ENCODE measurements around the gene ADCY3.

Gene ADCY3

GRCh38 chr2:24830786-24831185 lies 89.3 kb downstream of the ADCY3 start:
- Histone ChIP-seq H3K27ac (ENCODE audit: low read depth, low read length) (no peak overlapping the region), H3K9me3 (ENCODE audit: control insufficient read depth, insufficient read depth, low read depth, low read length) (peaks cover 2% of the 10 kb centered on the region; the same call in 1 of the 2 replicates), H3K4me3 (ENCODE audit: low read depth, low read length) (no peak overlapping the region), H3K27me3 (ENCODE audit: control insufficient read depth, insufficient read depth, low read length) (no peaks in the 10 kb centered on the region), H3K36me3 (ENCODE audit: control insufficient read depth, insufficient read depth, low read length) (peaks cover 11% of the 10 kb centered on the region), H3K4me1 (ENCODE audit: control insufficient read depth, insufficient read depth, low read length) (peaks cover 32% of the 10 kb centered on the region), H3K9ac (ENCODE audit: low read length) (no peak overlapping the region)

- Histone ChIP-seq H3K9ac (ENCODE audit: low read length) (no peak overlapping the region), H3K4me1 (ENCODE audit: control insufficient read depth, insufficient read depth, low read length) (peaks cover 35% of the 10 kb centered on the region), H3K36me3 (ENCODE audit: control insufficient read depth, insufficient read depth, low read length) (peaks cover 11% of the 10 kb centered on the region), H3K27ac (ENCODE audit: low read depth, low read length) (no peak overlapping the region), H3K27me3 (ENCODE audit: control insufficient read depth, insufficient read depth, low read length) (no peaks in the 10 kb centered on the region), H3K9me3 (ENCODE audit: control insufficient read depth, insufficient read depth, low read depth, low read length) (peaks cover 2% of the 10 kb centered on the region; the same call in 1 of the 2 replicates), H3K4me3 (ENCODE audit: low read depth, low read length) (no peak overlapping the region)
Observed at GRCh38 chr2:24830351-24830750, 89.7 kb downstream of the ADCY3 start.

- H3K27ac ChIP-seq (ENCODE audit: low read depth, low read length): no peak overlapping the region
- H3K9me3 ChIP-seq (ENCODE audit: control insufficient read depth, insufficient read depth, low read depth, low read length): no peaks in the 10 kb centered on the region
- peaks cover 31% of the 10 kb centered on the region for H3K4me1 ChIP-seq (ENCODE audit: control insufficient read depth, insufficient read depth, low read length)
- H3K9ac ChIP-seq (ENCODE audit: low read length): no peak overlapping the region
- H3K36me3 ChIP-seq (ENCODE audit: control insufficient read depth, insufficient read depth, low read length): peaks cover 15% of the 10 kb centered on the region
- H3K4me3 ChIP-seq (ENCODE audit: low read depth, low read length): no peak overlapping the region
- no peaks in the 10 kb centered on the region for H3K27me3 ChIP-seq (ENCODE audit: control insufficient read depth, insufficient read depth, low read length)
Observed at GRCh38 chr2:24828238-24828996, 91.6 kb downstream of the ADCY3 start.

GRCh38 chr2:24827321-24828237 lies 92.5 kb downstream of the ADCY3 start:
- H3K9ac ChIP-seq (ENCODE audit: low read length): no peak overlapping the region
- H3K27ac ChIP-seq (ENCODE audit: low read depth, low read length): no peak overlapping the region
- peaks cover 23% of the 10 kb centered on the region for H3K36me3 ChIP-seq (ENCODE audit: control insufficient read depth, insufficient read depth, low read length)
- H3K4me3 ChIP-seq (ENCODE audit: low read depth, low read length): no peak overlapping the region
- no peaks in the 10 kb centered on the region for H3K27me3 ChIP-seq (ENCODE audit: control insufficient read depth, insufficient read depth, low read length)
- H3K4me1 ChIP-seq (ENCODE audit: control insufficient read depth, insufficient read depth, low read length): peaks cover 29% of the 10 kb centered on the region
- H3K9me3 ChIP-seq (ENCODE audit: control insufficient read depth, insufficient read depth, low read depth, low read length): no peaks in the 10 kb centered on the region

- Histone ChIP-seq H3K27ac (ENCODE audit: low read depth, low read length) (no peak overlapping the region), H3K9ac (ENCODE audit: low read length) (no peak overlapping the region), H3K9me3 (ENCODE audit: control insufficient read depth, insufficient read depth, low read depth, low read length) (no peaks in the 10 kb centered on the region), H3K4me1 (ENCODE audit: control insufficient read depth, insufficient read depth, low read length) (peaks cover 30% of the 10 kb centered on the region), H3K36me3 (ENCODE audit: control insufficient read depth, insufficient read depth, low read length) (peaks cover 24% of the 10 kb centered on the region), H3K27me3 (ENCODE audit: control insufficient read depth, insufficient read depth, low read length) (no peaks in the 10 kb centered on the region), H3K4me3 (ENCODE audit: low read depth, low read length) (no peak overlapping the region)
Observed at GRCh38 chr2:24826773-24827145, 93.3 kb downstream of the ADCY3 start.

GRCh38 chr2:24825883-24826772 lies 93.9 kb downstream of the ADCY3 start:
- Histone ChIP-seq H3K4me3 (ENCODE audit: low read depth, low read length) (no peak overlapping the region), H3K27me3 (ENCODE audit: control insufficient read depth, insufficient read depth, low read length) (no peaks in the 10 kb centered on the region), H3K36me3 (ENCODE audit: control insufficient read depth, insufficient read depth, low read length) (peaks cover 27% of the 10 kb centered on the region), H3K4me1 (ENCODE audit: control insufficient read depth, insufficient read depth, low read length) (peaks cover 36% of the 10 kb centered on the region), H3K9me3 (ENCODE audit: control insufficient read depth, insufficient read depth, low read depth, low read length) (no peaks in the 10 kb centered on the region), H3K27ac (ENCODE audit: low read depth, low read length) (no peak overlapping the region), H3K9ac (ENCODE audit: low read length) (no peak overlapping the region)

GRCh38 chr2:24824966-24825882 lies 94.8 kb downstream of the ADCY3 start:
- Histone ChIP-seq H3K9me3 (ENCODE audit: control insufficient read depth, insufficient read depth, low read depth, low read length) (no peaks in the 10 kb centered on the region), H3K36me3 (ENCODE audit: control insufficient read depth, insufficient read depth, low read length) (peaks cover 30% of the 10 kb centered on the region), H3K9ac (ENCODE audit: low read length) (no peak overlapping the region), H3K27ac (ENCODE audit: low read depth, low read length) (no peak overlapping the region), H3K27me3 (ENCODE audit: control insufficient read depth, insufficient read depth, low read length) (no peaks in the 10 kb centered on the region), H3K4me3 (ENCODE audit: low read depth, low read length) (no peak overlapping the region), H3K4me1 (ENCODE audit: control insufficient read depth, insufficient read depth, low read length) (peaks cover 45% of the 10 kb centered on the region)

GRCh38 chr2:24824071-24824588 lies 95.9 kb downstream of the ADCY3 start:
- H3K27ac ChIP-seq (ENCODE audit: low read depth, low read length): no peak overlapping the region
- H3K36me3 ChIP-seq (ENCODE audit: control insufficient read depth, insufficient read depth, low read length): peaks cover 41% of the 10 kb centered on the region
- peaks cover 47% of the 10 kb centered on the region for H3K4me1 ChIP-seq (ENCODE audit: control insufficient read depth, insufficient read depth, low read length)
- no peaks in the 10 kb centered on the region for H3K9me3 ChIP-seq (ENCODE audit: control insufficient read depth, insufficient read depth, low read depth, low read length)
- no peak overlapping the region for H3K4me3 ChIP-seq (ENCODE audit: low read depth, low read length)
- H3K9ac ChIP-seq (ENCODE audit: low read length): no peak overlapping the region
- no peaks in the 10 kb centered on the region for H3K27me3 ChIP-seq (ENCODE audit: control insufficient read depth, insufficient read depth, low read length)

- Histone ChIP-seq H3K9me3 (ENCODE audit: control insufficient read depth, insufficient read depth, low read depth, low read length) (no peaks in the 10 kb centered on the region), H3K4me1 (ENCODE audit: control insufficient read depth, insufficient read depth, low read length) (peaks cover 41% of the 10 kb centered on the region), H3K9ac (ENCODE audit: low read length) (peak overlapping the region; percentile 63), H3K4me3 (ENCODE audit: low read depth, low read length) (peak overlapping the region; percentile 18), H3K36me3 (ENCODE audit: control insufficient read depth, insufficient read depth, low read length) (peaks cover 60% of the 10 kb centered on the region), H3K27me3 (ENCODE audit: control insufficient read depth, insufficient read depth, low read length) (no peaks in the 10 kb centered on the region), H3K27ac (ENCODE audit: low read depth, low read length) (peak overlapping the region; percentile 76)
Observed at GRCh38 chr2:24822049-24822706, 97.9 kb downstream of the ADCY3 start.
